HG03159 (cell line): ENCODE measurements around the gene CSF1.
"Not testable (repeated sequence)": the region's sequence is repeated elsewhere in the genome, so short reads cannot be mapped to it uniquely, and the experiment has no call there.

ENCODE experiments used
- ATAC-seq: cut with Tn5 transposase; IDR thresholded peaks from one replicate; pipeline ENCODE4 v1.9.1; 2021; ENCODE audit warnings: mild to moderate bottlenecking, moderate library complexity; ENCODE audit not compliant: unreplicated experiment

The CSF1 gene

GRCh38 chr1:109917768-109918606 lies 7.3 kb downstream of the CSF1 start:
- ATAC-seq, result no peak

GRCh38 chr1:109918671-109919070 lies 8.0 kb downstream of the CSF1 start:
- ATAC-seq, result no peak

- no peak for ATAC-seq
These were observed 8.7 kb downstream of the CSF1 start for GRCh38 chr1:109919303-109919702.

DNA sequence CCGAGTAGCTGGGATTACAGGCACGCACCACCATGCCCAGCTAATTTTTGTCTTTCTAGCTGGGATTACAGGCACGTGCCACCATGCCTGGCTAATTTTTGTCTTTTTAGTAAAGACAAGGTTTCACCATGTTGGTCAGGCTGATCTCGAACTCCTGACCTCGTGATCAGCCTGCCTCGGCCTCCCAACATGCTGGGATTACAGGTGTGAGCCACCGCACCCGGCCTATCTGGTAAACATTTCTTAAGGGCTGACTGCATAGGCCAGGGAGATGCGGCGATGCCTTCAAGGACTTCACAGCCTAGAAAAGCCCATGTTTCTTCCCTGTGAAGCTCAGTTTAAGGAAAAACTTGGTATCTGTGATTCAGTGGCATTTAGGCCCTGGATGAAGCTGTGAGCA lies 9.7 kb downstream of the CSF1 start:
- ATAC-seq, result not testable (repeated sequence)

- ATAC-seq, result no peak
These were observed 11.7 kb downstream of the CSF1 start for GRCh38 chr1:109922326-109922725.

- no peak for ATAC-seq
These were observed 12.7 kb downstream of the CSF1 start for GRCh38 chr1:109923131-109923945.

- ATAC-seq, result no peak
These were observed 13.3 kb downstream of the CSF1 start for GRCh38 chr1:109923946-109924275.

- no peak for ATAC-seq
These were observed 13.7 kb downstream of the CSF1 start for GRCh38 chr1:109924316-109924715.

- ATAC-seq, result no peak
These were observed 14.7 kb downstream of the CSF1 start for GRCh38 chr1:109925159-109925990.

DNA sequence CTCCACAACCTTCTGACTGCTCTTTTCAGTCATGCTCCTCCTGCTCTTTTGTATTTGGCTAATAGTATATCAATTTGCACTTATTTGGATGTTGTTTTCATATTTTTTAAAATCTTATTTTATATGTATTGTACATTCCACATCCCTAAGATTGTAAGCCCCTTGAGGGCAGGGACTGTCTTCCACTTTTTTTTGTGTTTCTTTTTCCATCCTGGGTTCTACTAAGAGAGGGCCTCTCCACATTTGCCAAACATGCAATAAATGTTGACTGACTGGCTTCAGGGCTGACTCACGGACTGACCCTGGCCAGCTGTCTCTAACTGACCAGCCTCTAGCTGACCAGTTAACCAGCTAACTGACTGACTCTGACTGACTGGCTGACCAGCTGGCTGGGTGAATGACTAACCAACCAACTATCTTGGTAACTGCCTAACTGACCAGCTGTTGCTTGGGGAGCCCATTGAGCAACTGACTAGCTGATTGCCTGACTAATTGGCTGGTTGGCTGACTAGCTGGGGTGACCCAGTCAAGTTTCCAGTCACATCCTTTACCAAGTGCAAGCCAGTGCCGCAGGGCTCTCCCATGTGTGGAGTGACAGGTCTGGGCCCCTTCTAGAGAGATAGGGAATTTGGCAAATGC lies 16.1 kb downstream of the CSF1 start:
- ATAC-seq, result no peak

- ATAC-seq, result no peak
These were observed 16.7 kb downstream of the CSF1 start for GRCh38 chr1:109927356-109927755.

DNA sequence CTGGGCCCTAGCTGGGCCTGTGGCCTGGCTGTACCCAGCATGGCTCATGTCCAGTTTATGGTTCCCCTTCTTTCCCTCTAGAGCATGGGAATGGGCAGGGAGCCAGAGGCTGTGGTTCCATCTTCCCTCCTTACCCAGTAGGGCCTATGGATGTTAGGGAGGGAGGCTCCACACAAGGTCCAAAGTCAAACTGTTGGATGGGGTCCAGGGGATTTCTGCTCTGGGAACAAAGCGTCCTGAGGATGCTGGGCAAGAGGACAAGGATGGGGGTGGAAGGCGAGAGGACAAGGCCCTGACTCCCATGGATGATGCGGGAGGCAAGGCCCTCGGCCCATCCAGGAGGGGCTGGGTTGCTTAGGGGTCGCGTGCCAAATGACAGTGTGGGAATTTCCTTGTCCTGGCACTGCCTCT lies 17.3 kb downstream of the CSF1 start:
- no peak for ATAC-seq

DNA sequence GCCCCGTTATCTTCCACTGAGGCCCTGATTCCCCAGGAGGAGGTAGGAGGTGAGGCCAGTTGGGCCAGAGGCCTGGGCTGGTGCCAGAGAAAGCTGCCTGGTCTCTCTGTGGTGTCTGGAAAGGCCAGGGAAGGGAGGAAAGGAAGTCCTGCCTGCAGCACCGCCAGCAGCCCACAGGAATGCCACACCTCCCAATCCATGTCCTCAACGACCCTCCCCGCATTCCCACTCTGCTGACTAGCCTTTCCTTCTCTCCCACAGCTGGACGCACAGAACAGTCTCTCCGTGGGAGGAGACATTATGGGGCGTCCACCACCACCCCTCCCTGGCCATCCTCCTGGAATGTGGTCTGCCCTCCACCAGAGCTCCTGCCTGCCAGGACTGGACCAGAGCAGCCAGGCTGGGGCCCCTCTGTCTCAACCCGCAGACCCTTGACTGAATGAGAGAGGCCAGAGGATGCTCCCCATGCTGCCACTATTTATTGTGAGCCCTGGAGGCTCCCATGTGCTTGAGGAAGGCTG lies 18.0 kb downstream of the CSF1 start:
- no peak for ATAC-seq

GRCh38 chr1:109929170-109929569 lies 18.5 kb downstream of the CSF1 start:
- no peak for ATAC-seq

- no peak for ATAC-seq
These were observed 19.1 kb downstream of the CSF1 start for GRCh38 chr1:109929588-109930251.

- ATAC-seq, result no peak
These were observed 19.8 kb downstream of the CSF1 start for GRCh38 chr1:109930252-109930993.

- ATAC-seq, result no peak
These were observed 20.6 kb downstream of the CSF1 start for GRCh38 chr1:109931189-109931731.

- no peak for ATAC-seq
These were observed 21.4 kb downstream of the CSF1 start for GRCh38 chr1:109931911-109932636.
